WTC11 (cell line): ENCODE results near the gene ATRIP. TPM values are rescaled to one million over a fixed set of nuclear protein-coding genes. Genes with fewer than 3 reads are reported as not detected.

ENCODE experiments used
- CREB1 ChIP-seq: sonication (generic); formaldehyde crosslinking; IDR thresholded peaks from 2 replicates; pipeline ENCODE4 v1.8.0; 2023; ENCODE audit warnings: mild to moderate bottlenecking, missing genetic modification reagents
- CREM ChIP-seq: sonication (generic); formaldehyde crosslinking; IDR thresholded peaks from 2 replicates; pipeline ENCODE4 v1.8.1; 2022; ENCODE audit warnings: mild to moderate bottlenecking, missing genetic modification reagents, moderate library complexity
- ELF4 ChIP-seq: sonication (generic); formaldehyde crosslinking; IDR thresholded peaks from 2 replicates; pipeline ENCODE4 v1.8.1; 2022; ENCODE audit warnings: low read depth, mild to moderate bottlenecking, moderate library complexity, missing genetic modification reagents
- ETV6 ChIP-seq: sonication (generic); formaldehyde crosslinking; IDR thresholded peaks from 2 replicates; pipeline ENCODE4 v1.8.1; 2022; ENCODE audit warnings: mild to moderate bottlenecking, missing genetic modification reagents
- FOXK1 ChIP-seq: sonication (generic); formaldehyde crosslinking; IDR thresholded peaks from 2 replicates; pipeline ENCODE4 v1.8.0; 2022; ENCODE audit warnings: mild to moderate bottlenecking, moderate library complexity, missing genetic modification reagents
- FOXP1 ChIP-seq: sonication (generic); formaldehyde crosslinking; IDR thresholded peaks from 2 replicates; pipeline ENCODE4 v1.8.0; 2022; ENCODE audit warnings: missing genetic modification reagents, mild to moderate bottlenecking, moderate library complexity, borderline replicate concordance
- GTF2I ChIP-seq: fragments of 250-450 bp; sonication (Bioruptor Pico); conservative IDR thresholded peaks from 2 replicates; pipeline ENCODE4 v1.4.0; 2021; ENCODE audit warnings: mild to moderate bottlenecking
- IRF2 ChIP-seq: sonication (generic); formaldehyde crosslinking; IDR thresholded peaks from 2 replicates; pipeline ENCODE4 v1.8.0; 2022; ENCODE audit warnings: low read depth, missing genetic modification reagents, borderline replicate concordance
- JAZF1 ChIP-seq: fragments of 250-450 bp; sonication (Bioruptor Pico); IDR thresholded peaks from 2 replicates; pipeline ENCODE4 v1.9.0; 2021; ENCODE audit warnings: moderate library complexity, mild to moderate bottlenecking, inconsistent platforms
- MXD4 ChIP-seq: fragments of 250-450 bp; sonication (Bioruptor Pico); IDR thresholded peaks from 2 replicates; pipeline ENCODE4 v1.8.0; 2021; ENCODE audit warnings: mild to moderate bottlenecking, moderate library complexity, borderline replicate concordance
- NFE2L1 ChIP-seq: sonication (generic); formaldehyde crosslinking; IDR thresholded peaks from 2 replicates; pipeline ENCODE4 v1.8.1; 2023; ENCODE audit warnings: missing genetic modification reagents
- NFYB ChIP-seq: sonication (generic); formaldehyde crosslinking; conservative IDR thresholded peaks from 2 replicates; pipeline ENCODE4 v1.8.0; 2022; ENCODE audit warnings: low read depth, missing genetic modification reagents
- NR2C2 ChIP-seq: sonication (generic); formaldehyde crosslinking; IDR thresholded peaks from 2 replicates; pipeline ENCODE4 v1.8.0; 2022; ENCODE audit warnings: mild to moderate bottlenecking, missing genetic modification reagents
- NR3C1 ChIP-seq: sonication (generic); formaldehyde crosslinking; conservative IDR thresholded peaks from 2 replicates; pipeline ENCODE4 v1.8.1; 2023; ENCODE audit warnings: low read depth, mild to moderate bottlenecking, missing genetic modification reagents
- OVOL2 ChIP-seq: fragments of 250-450 bp; sonication (Bioruptor Pico); IDR thresholded peaks from 2 replicates; pipeline ENCODE4 v1.9.0; 2021; ENCODE audit warnings: mild to moderate bottlenecking, borderline replicate concordance
- SMAD4 ChIP-seq: sonication (generic); formaldehyde crosslinking; IDR thresholded peaks from 2 replicates; pipeline ENCODE4 v1.8.0; 2022; ENCODE audit warnings: mild to moderate bottlenecking, missing genetic modification reagents
- SOX15 ChIP-seq: fragments of 250-450 bp; sonication (Bioruptor Pico); IDR thresholded peaks from 2 replicates; pipeline ENCODE4 v1.9.0; 2021; ENCODE audit warnings: mild to moderate bottlenecking
- ZNF219 ChIP-seq: sonication (generic); formaldehyde crosslinking; IDR thresholded peaks from 2 replicates; pipeline ENCODE4 v1.8.0; 2023; ENCODE audit warnings: missing genetic modification reagents, mild to moderate bottlenecking, borderline replicate concordance
- ZNF396 ChIP-seq: fragments of 250-450 bp; sonication (Bioruptor Pico); IDR thresholded peaks from 2 replicates; pipeline ENCODE4 v1.8.0; 2021; ENCODE audit warnings: mild to moderate bottlenecking, moderate library complexity, borderline replicate concordance
- total RNA-seq: library from RNA; stranded (reverse); gene quantifications from 3 replicates; pipeline ENCODE4 v1.2.3, GENCODE V29; 2021
- TF ChIP-seq, protein P1 (sequence below): sonication (generic); formaldehyde crosslinking; IDR thresholded peaks from 2 replicates; pipeline ENCODE4 v1.8.0; 2022; ENCODE audit warnings: mild to moderate bottlenecking, missing genetic modification reagents
- TF ChIP-seq, protein P2 (sequence below): fragments of 250-450 bp; sonication (Bioruptor Pico); IDR thresholded peaks from 2 replicates; pipeline ENCODE4 v2.1.2; 2022; ENCODE audit warnings: mild to moderate bottlenecking, moderate library complexity
- TF ChIP-seq, protein P3 (sequence below): fragments of 250-450 bp; sonication (Bioruptor Pico); IDR thresholded peaks from 2 replicates; pipeline ENCODE4 v1.9.0; 2021; ENCODE audit warnings: mild to moderate bottlenecking
- TF ChIP-seq, protein P4 (sequence below): sonication (generic); formaldehyde crosslinking; IDR thresholded peaks from 2 replicates; pipeline ENCODE4 v1.8.1; 2022; ENCODE audit warnings: low read depth, missing genetic modification reagents, borderline replicate concordance
- TF ChIP-seq, protein P5 (sequence below): fragments of 250-450 bp; sonication (Bioruptor Pico); IDR thresholded peaks from 2 replicates; pipeline ENCODE4 v1.8.0; 2021; ENCODE audit warnings: mild to moderate bottlenecking
- TF ChIP-seq, protein P6 (sequence below): sonication (generic); formaldehyde crosslinking; IDR thresholded peaks from 2 replicates; pipeline ENCODE4 v1.8.1; 2022; ENCODE audit warnings: missing genetic modification reagents, borderline replicate concordance
- TF ChIP-seq, protein P7 (sequence below): fragments of 250-450 bp; sonication (Bioruptor Pico); IDR thresholded peaks from 2 replicates; pipeline ENCODE4 v1.9.0; 2021; ENCODE audit warnings: mild to moderate bottlenecking, borderline replicate concordance

ATRIP gene
- total RNA-seq, 1 experiment from 2014 or later: 18.2 TPM

DNA sequence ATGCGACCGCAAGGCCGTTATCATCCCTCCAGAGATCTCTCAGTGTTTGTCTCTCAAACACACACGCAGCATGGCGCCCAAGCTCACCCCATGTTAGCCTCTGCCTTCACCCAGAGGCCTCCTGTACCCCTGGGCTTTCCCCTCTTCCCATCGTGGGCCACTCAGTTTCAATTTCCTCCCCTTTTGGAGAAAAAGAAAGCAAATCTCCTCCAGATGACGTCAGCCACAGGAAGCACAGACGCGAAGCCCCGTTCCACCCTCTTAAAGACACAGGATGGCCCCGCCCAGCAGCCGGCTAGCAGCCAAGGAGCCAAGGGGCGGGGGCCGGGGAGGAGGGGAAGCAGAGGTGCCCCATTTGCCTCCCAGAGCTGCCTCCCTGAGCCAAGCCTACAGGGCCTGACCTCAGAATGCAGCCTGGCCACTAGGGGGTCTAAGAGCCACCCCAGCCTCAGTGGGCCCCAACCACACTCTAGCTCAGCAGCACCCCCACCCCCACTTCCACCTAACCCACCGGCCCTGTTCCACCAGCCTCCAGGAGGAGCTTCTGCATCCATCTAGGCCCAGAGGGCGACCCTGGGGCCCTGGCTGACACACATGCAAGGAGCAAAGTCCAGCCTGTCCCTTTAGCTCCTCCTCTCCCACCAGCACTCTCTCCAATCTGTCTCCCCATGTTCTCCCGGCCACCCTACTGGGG, 26.5 kb downstream of the ATRIP start (continued):
- TF ChIP-seq CREB1: no peak
- TF ChIP-seq, protein P1, sequence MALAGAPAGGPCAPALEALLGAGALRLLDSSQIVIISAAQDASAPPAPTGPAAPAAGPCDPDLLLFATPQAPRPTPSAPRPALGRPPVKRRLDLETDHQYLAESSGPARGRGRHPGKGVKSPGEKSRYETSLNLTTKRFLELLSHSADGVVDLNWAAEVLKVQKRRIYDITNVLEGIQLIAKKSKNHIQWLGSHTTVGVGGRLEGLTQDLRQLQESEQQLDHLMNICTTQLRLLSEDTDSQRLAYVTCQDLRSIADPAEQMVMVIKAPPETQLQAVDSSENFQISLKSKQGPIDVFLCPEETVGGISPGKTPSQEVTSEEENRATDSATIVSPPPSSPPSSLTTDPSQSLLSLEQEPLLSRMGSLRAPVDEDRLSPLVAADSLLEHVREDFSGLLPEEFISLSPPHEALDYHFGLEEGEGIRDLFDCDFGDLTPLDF (CRISPR knock-in tag): 0 out of 2 replicates have a peak, but pooled peaks have one; percentile 18
- TF ChIP-seq JAZF1 (CRISPR knock-in tag): no peak
- TF ChIP-seq, protein P2, sequence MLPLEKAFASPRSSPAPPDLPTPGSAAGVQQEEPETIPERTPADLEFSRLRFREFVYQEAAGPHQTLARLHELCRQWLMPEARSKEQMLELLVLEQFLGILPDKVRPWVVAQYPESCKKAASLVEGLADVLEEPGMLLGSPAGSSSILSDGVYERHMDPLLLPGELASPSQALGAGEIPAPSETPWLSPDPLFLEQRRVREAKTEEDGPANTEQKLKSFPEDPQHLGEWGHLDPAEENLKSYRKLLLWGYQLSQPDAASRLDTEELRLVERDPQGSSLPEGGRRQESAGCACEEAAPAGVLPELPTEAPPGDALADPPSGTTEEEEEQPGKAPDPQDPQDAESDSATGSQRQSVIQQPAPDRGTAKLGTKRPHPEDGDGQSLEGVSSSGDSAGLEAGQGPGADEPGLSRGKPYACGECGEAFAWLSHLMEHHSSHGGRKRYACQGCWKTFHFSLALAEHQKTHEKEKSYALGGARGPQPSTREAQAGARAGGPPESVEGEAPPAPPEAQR (CRISPR knock-in tag): no peak
- TF ChIP-seq FOXK1 (CRISPR knock-in tag): no peak
- TF ChIP-seq SMAD4 (CRISPR knock-in tag): no peak
- TF ChIP-seq, protein P3, sequence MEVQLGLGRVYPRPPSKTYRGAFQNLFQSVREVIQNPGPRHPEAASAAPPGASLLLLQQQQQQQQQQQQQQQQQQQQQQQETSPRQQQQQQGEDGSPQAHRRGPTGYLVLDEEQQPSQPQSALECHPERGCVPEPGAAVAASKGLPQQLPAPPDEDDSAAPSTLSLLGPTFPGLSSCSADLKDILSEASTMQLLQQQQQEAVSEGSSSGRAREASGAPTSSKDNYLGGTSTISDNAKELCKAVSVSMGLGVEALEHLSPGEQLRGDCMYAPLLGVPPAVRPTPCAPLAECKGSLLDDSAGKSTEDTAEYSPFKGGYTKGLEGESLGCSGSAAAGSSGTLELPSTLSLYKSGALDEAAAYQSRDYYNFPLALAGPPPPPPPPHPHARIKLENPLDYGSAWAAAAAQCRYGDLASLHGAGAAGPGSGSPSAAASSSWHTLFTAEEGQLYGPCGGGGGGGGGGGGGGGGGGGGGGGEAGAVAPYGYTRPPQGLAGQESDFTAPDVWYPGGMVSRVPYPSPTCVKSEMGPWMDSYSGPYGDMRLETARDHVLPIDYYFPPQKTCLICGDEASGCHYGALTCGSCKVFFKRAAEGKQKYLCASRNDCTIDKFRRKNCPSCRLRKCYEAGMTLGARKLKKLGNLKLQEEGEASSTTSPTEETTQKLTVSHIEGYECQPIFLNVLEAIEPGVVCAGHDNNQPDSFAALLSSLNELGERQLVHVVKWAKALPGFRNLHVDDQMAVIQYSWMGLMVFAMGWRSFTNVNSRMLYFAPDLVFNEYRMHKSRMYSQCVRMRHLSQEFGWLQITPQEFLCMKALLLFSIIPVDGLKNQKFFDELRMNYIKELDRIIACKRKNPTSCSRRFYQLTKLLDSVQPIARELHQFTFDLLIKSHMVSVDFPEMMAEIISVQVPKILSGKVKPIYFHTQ (CRISPR knock-in tag): no peak
- TF ChIP-seq, protein P4, sequence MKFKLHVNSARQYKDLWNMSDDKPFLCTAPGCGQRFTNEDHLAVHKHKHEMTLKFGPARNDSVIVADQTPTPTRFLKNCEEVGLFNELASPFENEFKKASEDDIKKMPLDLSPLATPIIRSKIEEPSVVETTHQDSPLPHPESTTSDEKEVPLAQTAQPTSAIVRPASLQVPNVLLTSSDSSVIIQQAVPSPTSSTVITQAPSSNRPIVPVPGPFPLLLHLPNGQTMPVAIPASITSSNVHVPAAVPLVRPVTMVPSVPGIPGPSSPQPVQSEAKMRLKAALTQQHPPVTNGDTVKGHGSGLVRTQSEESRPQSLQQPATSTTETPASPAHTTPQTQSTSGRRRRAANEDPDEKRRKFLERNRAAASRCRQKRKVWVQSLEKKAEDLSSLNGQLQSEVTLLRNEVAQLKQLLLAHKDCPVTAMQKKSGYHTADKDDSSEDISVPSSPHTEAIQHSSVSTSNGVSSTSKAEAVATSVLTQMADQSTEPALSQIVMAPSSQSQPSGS (CRISPR knock-in tag): no peak
- no peak for TF ChIP-seq NFYB
- TF ChIP-seq MXD4 (CRISPR knock-in tag): no peak
- TF ChIP-seq, protein P5, sequence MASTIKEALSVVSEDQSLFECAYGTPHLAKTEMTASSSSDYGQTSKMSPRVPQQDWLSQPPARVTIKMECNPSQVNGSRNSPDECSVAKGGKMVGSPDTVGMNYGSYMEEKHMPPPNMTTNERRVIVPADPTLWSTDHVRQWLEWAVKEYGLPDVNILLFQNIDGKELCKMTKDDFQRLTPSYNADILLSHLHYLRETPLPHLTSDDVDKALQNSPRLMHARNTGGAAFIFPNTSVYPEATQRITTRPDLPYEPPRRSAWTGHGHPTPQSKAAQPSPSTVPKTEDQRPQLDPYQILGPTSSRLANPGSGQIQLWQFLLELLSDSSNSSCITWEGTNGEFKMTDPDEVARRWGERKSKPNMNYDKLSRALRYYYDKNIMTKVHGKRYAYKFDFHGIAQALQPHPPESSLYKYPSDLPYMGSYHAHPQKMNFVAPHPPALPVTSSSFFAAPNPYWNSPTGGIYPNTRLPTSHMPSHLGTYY (CRISPR knock-in tag): no peak
- TF ChIP-seq, protein P6, sequence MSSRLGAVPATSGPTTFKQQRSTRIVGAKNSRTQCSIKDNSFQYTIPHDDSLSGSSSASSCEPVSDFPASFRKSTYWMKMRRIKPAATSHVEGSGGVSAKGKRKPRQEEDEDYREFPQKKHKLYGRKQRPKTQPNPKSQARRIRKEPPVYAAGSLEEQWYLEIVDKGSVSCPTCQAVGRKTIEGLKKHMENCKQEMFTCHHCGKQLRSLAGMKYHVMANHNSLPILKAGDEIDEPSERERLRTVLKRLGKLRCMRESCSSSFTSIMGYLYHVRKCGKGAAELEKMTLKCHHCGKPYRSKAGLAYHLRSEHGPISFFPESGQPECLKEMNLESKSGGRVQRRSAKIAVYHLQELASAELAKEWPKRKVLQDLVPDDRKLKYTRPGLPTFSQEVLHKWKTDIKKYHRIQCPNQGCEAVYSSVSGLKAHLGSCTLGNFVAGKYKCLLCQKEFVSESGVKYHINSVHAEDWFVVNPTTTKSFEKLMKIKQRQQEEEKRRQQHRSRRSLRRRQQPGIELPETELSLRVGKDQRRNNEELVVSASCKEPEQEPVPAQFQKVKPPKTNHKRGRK (CRISPR knock-in tag): no peak
- no peak for TF ChIP-seq NR2C2 (CRISPR knock-in tag)
- TF ChIP-seq ZNF219 (CRISPR knock-in tag): no peak
- TF ChIP-seq CREM (CRISPR knock-in tag): 0 out of 2 replicates have a peak, but pooled peaks have one; percentile 24
- TF ChIP-seq ZNF396 (CRISPR knock-in tag): no peak
- no peak for TF ChIP-seq IRF2
- TF ChIP-seq ETV6 (CRISPR knock-in tag): 0 out of 2 replicates have a peak, but pooled peaks have one; percentile 38
- TF ChIP-seq OVOL2 (CRISPR knock-in tag): no peak
- no peak for TF ChIP-seq GTF2I (CRISPR knock-in tag)
- TF ChIP-seq, protein P7, sequence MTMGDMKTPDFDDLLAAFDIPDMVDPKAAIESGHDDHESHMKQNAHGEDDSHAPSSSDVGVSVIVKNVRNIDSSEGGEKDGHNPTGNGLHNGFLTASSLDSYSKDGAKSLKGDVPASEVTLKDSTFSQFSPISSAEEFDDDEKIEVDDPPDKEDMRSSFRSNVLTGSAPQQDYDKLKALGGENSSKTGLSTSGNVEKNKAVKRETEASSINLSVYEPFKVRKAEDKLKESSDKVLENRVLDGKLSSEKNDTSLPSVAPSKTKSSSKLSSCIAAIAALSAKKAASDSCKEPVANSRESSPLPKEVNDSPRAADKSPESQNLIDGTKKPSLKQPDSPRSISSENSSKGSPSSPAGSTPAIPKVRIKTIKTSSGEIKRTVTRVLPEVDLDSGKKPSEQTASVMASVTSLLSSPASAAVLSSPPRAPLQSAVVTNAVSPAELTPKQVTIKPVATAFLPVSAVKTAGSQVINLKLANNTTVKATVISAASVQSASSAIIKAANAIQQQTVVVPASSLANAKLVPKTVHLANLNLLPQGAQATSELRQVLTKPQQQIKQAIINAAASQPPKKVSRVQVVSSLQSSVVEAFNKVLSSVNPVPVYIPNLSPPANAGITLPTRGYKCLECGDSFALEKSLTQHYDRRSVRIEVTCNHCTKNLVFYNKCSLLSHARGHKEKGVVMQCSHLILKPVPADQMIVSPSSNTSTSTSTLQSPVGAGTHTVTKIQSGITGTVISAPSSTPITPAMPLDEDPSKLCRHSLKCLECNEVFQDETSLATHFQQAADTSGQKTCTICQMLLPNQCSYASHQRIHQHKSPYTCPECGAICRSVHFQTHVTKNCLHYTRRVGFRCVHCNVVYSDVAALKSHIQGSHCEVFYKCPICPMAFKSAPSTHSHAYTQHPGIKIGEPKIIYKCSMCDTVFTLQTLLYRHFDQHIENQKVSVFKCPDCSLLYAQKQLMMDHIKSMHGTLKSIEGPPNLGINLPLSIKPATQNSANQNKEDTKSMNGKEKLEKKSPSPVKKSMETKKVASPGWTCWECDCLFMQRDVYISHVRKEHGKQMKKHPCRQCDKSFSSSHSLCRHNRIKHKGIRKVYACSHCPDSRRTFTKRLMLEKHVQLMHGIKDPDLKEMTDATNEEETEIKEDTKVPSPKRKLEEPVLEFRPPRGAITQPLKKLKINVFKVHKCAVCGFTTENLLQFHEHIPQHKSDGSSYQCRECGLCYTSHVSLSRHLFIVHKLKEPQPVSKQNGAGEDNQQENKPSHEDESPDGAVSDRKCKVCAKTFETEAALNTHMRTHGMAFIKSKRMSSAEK (CRISPR knock-in tag): no peak
- no peak for TF ChIP-seq ELF4 (CRISPR knock-in tag)
- peak; percentile 60; the same call in 1 of the 2 replicates for TF ChIP-seq FOXP1 (CRISPR knock-in tag)
- TF ChIP-seq NR3C1 (CRISPR knock-in tag): no peak
- TF ChIP-seq SOX15 (CRISPR knock-in tag): no peak
- TF ChIP-seq NFE2L1 (CRISPR knock-in tag): no peak; the same call in 1 of the 2 replicates
